NCI-H2107 treated with DMSO at 0.1 percent for 48 hours (cell line): ENCODE measurements around the gene HS3ST3A1.

ENCODE experiments used
- DNase-seq: peaks from one replicate; lab custom pipeline; 2025; ENCODE audit not compliant: unreplicated experiment; lab: John Stamatoyannopoulos, UW

HS3ST3A1 gene

DNA sequence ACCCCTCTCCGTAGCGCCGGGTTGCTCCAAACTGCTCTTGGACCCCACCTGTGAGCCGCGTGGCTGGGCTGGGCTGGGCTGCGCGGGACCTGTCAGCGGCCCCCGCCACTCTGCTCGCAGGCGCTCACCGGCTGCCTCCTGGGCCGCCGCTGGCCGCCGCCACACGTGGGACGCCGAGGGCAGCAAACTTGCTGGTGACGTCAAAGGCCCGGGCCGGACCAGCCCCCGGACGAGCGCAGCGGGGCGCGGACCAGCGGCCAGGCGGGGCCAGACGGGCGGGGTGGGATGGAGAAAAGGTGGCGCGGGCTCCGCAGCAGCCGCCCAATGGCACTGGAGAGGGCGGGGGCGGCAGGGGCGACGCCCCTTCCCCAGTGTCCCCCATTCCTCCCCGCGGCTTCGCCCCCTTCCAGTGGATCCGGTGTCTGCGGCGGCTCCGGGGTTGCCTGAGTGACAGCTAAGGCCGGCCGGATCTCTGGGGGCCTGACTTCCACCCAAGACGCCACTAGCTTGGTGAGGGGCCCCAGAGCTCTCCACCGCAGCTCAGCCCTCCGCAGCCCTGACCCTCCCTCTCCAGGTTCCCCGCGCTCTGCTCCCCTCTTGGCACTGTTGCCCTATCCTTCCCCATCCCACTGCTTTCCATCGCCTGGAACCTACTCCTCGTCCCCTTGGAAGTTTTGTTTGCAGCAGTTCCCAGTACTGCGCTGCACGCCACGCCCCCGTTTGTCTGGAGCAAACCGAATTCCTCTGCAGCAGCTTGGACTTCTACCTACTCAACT, at the start of gene HS3ST3A1:
HS3ST3A1 (minus strand) TSS at position 154 of the 776 bp plus-strand sequence. CDS start 800 bp downstream, outside the sequence.
- DNase-seq: no peak

DNA sequence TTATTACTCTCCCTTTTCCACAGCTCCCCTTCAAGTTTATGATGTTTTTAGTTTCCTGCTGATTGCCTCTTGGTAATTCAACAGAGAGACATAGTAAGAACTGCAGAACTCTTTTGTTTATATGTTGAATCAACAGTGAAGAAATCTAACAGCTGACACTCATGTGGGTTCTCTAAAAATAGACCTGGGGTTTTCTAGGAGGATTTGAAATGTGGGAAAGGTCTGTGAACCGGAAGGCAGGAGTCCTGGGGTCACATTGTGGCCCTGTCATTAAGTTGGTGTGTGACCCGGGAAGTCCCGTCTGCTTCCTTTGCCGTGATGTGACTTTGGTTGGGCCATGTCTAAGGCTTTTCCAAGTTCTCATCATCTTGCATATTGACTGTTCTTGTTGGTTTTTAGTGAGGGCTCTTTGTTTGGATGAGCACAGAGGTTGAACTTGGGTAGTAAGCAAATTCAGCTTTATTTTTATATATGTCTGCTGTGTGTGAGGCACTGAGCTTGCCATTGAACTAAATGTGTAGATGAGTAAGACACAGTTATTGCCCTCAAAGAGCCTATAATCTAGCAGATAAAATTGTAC, 48.5 kb upstream of the HS3ST3A1 start:
- DNase-seq: no peak

DNA sequence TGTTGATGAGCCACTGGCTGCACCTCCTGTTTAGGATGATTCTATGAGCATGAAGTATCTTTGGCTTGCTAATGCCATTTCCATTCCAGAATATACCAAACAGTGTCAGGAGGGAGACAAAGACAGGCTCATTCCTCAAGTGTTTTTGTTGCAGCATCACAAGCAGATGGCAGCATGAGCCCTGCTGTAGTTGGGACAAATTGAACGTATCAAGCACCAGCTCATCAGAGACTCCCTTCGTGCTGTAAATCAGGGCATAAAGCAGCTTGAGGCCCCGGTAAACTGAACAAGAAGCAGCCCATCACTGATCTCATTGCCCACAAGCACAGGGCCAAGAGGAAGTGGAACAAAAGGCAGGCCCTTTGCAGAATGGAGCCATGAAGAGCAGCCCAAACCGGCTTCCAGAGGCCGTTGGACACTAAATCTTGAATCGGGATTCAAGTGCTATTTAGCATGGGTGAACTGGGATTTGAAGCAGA, 45.9 kb upstream of the HS3ST3A1 start:
- DNase-seq: no peak

DNA sequence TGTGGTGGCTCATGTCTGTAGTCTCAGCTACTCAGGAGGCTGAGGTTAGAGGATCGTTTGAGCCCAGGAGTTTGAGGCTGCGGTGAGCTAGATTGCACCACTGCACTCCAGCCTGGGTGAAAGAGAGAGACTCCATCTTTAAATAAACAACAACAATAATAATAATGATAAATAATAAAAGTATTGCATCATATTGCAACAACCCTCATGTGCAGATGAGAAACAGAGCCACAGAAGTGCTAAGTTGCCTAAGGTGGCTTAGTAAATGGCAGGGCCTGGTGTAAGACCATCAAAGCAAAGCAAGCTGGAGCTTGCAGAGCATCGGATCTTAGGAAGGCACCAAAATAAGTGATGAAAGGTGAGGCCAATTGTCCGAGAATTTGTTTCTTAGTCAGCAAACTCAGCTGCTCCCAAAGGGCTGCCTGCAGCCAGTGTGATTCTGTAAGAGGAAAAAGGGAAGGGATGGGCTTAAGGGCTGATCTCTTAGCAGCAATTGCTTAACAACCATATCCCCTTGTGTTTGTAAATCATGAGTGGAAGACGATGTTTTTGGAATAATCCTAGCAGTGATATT, 45.3 kb upstream of the HS3ST3A1 start:
- DNase-seq: no peak

DNA sequence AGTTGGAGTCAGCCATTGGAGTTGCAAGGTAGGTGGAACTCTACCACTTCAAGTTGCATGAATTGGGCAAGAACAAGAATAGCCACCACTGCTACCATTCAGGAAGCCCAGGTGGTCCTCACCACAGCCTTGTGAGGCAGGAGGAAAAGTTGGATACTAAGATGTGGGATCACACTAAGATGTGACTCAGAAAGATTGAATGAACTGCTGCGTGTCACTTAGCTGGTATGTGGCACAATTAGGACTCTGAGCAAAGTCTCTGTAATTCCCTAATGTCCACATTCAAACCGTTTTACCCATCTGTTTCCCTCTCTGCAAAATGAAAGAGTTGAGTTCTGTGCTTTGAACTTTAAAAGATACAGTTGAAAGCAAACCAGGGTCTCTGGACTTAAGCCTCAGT, 44.7 kb upstream of the HS3ST3A1 start:
- no peak for DNase-seq

DNA sequence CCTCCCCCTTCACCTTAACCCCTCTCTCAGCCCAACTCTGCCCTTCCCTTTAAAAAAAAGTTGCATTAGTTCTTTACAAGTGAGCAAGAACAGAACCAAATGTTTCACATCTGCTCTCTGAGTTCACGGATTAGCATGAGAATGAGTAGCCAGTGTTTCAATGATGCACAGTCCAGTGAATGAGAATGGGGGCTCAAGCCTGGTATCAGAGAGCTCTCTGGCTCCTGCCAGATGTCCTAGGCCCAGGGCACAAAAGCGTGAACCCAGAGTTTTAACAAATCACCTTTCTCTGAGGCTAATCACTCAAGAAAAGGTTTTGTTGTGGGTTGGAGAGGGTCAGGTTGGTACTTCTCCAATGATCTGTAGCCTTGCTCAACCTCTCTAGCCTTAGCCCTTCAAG, 41.5 kb upstream of the HS3ST3A1 start:
- no peak for DNase-seq

DNA sequence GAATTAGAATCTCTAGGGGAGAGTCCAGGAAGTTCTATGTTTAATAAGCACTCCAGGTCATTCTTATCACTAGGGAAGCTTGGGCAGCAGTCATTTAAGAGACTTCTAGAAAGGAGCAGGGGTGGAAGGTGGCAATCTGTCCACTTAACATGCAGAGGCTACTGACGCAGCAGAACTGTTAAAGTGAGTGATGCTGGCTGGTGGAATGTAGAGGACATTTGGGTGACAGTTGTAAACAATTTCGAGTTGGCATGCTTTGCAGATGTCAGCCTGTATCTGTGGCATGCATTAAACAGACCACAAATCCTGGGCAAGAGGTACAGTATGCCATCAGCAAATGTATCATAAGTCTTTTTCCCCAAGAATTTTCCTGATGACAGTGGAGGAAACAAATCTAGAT, 40.5 kb upstream of the HS3ST3A1 start:
- DNase-seq: no peak

DNA sequence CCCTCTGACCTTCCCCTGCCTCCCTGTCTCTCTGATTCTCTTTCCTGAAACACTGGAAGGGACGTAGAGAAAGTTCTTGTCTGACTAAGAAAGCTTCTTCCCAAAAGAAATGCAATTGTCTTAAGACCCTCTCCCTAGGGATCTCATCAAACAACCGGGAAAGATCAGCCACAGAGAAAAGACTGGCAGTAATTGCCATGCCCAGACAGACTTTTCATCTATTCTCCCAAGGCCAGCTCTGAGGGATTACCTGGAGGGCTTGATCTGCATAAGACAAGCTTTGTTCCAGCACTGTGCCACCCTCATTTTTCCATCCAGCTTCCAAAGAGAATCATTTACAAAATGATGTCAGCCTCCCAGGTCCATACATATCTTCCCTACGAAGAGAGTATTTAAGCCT, 38.8 kb upstream of the HS3ST3A1 start:
- no peak for DNase-seq

DNA sequence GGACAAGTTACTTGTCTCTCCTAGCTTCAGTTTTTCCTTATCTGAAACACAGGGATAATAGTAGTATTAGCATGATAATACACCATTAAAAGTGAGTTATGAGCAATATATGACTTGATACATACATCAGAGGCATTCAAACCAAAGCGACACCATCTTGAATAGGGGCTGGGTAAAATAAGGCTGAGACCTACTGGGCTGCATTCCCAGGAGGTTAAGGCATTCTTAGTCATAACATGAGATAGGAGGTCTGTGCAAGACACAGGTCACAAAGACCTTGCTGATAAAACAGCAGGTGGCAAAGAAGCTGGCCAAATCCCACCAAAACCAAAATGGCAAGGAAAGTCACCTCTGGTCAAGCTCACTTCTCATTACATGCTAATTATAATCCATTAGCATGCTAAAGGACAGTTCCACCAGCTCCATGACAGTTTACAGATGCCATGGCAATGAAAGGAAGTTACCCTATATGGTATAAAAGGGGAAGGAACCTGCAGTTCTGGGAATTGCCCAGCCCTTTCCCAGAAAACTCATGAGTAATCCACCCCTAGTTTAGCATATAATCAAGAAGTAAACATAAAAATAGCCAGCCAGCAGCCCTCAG, 37.2 kb upstream of the HS3ST3A1 start:
- DNase-seq: no peak

DNA sequence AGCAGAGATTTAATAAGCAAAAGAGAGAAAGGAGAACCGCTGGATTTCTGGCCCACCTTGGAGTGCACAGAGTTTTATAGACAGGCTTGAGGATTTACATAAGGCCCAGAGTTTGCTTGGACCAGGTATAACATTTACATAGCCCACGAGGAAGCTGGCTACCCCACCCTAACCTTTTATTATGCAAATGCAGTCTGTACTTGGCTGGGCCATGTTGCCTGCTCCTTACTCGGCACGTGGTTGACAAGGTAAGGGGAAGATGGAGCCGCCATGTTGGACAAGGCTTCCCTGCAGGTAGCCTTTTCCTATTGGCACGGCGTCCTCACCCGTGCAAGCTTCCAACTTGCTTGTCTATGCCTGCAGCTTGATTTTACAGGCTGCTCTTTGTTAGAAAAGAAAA, 35.2 kb upstream of the HS3ST3A1 start:
- DNase-seq: no peak

DNA sequence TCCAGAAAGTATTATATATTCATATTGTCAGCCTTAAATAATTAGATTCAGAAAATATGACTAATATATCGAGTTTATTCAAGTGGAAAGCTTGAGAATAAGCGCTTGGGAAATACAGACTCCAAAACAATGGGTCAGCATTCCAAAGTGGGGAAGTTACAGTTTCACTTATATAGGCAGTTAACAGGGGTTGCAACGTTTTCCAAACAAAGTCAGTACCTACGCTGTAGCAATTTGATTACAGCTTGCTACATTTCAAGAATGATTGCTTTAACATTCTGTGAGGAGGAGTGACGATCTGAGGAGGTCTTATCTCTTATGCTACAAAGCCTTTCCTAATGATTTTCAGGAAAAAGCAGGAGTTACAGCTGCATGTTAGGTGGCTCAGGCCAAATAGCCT, 34.2 kb upstream of the HS3ST3A1 start:
- no peak for DNase-seq

DNA sequence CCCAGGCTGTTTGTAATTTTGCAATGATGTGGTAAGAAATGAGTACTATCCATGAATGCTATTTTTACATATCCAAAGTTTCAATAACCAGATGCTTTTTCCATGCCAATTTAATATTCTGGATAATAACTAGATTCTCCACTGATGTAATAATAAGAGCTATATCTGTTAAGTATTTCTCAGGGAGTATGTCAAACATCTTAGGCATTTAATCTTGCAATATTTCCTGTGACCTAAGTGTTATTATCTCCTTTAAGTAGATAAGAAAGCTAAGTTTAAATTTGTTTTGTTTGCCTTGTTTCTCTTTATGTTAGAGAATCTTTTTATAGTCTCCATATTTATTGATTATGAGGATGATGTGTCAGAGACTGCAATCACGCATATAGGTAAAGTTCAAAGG, 32.3 kb upstream of the HS3ST3A1 start:
- DNase-seq: no peak

DNA sequence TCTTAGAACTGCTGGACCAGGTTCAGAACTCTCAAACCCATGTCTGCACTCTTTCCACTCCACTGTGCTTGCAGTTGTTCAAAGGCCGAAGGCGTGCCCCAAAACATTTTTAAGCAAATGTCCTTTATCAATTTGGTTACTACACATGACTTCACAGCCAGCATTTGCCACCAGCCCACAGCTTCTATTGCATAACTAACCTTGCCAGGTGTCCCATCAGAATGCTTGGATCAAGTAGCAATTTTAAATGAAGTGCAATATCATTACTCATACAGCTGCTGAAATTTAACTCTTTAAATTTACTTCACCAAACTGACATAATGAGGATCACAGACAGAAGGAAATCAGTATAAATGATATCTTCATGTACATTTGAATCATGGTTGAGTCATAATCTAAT, 29.8 kb upstream of the HS3ST3A1 start:
- no peak for DNase-seq

DNA sequence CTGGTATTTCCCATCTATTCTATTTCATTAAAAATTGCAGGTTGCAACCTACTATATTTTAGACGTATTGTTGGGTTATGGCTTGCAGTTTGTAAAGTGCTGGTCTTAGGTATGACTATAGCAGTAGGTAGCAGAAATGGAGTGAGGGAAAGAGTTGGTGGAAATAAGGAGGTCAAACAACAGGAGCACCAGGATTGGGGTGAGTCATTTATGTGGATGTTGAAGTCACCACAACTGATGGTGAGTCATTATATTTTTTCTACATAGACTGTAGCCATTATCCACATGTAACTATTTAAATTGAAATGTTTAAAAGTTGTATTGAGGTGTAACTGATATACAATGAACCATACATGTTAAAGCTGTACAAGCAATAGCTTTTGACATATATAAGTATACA, 25.0 kb upstream of the HS3ST3A1 start:
- DNase-seq: no peak

DNA sequence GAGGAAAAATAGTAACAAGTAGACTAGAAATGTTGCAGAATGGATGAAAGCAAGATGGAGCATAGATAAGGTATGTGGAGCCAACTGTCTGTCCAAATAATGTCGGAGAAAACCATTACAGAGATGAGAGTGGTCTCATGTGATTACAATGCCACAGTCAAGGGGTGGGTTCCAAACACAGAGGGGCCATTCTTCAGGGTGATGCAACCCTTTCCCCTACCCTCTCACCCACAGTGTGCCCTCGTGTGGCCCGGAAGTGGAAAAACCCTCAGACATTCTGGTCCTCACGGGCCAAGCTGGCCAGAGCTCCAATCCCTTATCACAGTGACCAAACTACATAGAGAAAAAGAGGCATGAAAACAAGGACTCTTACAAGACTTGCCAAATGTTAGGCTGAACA, 17.7 kb upstream of the HS3ST3A1 start:
- DNase-seq: no peak

DNA sequence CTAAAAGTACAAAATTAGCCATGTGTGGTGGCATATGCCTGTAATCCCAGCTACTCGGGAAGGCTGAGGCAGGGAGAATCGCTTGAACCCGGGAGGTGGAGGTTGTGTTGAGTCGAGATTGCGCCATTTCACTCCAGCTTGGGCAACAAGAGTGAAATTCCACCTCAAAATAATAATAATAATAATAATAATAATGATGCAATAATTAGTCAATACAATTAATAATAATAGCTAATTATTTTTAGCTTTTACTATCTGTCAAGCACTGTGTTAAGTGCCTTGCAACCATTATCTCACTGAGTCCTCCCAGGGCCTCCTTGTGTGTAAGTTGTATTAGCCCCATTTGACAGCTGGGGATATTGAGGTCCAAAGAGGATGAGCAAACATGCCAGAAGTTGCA, 14.3 kb upstream of the HS3ST3A1 start:
- no peak for DNase-seq

DNA sequence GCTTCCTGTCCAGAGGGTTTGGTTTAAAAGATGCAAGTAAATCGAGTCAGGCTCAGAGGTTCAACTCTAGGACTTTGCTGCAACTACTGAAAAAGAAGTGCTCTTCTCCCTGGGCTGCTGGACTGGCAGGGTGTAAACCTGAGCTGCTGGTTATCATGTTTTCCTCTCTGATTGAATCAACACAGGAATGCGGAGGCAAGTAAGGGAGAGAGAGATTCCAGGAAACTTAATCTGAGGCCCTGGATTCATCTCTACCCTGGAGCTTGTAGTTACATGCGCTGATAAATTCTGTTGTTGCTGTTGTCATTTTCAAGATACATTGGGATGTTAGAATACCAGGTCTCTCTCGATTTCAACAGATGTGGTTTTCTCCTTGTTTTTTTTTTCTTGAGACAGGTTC, 8.2 kb upstream of the HS3ST3A1 start:
- DNase-seq: no peak

DNA sequence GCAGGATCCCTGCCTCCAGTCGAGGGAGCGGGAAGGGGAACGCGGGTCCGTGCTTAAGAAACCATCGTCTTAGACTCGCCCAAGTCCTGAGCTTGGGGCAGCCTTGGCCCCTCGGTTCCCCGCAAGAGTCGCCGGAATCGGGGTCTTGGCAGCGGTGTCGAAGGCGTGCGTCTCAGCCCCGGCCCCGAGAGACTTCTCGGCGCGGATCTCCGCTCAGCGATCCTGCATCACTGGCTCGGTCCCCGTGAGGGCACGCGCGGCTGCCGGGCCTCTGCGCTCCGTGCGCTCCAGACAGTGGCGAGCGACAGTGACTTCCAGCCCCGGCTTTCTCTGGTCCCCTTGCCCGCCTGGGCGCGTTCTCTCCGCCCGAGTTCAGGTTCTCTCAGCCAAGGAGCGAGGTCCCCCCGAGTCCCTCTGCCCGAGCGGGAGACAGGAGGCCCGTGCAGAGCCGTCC, 380 bp downstream of the HS3ST3A1 start:
- no peak for DNase-seq

DNA sequence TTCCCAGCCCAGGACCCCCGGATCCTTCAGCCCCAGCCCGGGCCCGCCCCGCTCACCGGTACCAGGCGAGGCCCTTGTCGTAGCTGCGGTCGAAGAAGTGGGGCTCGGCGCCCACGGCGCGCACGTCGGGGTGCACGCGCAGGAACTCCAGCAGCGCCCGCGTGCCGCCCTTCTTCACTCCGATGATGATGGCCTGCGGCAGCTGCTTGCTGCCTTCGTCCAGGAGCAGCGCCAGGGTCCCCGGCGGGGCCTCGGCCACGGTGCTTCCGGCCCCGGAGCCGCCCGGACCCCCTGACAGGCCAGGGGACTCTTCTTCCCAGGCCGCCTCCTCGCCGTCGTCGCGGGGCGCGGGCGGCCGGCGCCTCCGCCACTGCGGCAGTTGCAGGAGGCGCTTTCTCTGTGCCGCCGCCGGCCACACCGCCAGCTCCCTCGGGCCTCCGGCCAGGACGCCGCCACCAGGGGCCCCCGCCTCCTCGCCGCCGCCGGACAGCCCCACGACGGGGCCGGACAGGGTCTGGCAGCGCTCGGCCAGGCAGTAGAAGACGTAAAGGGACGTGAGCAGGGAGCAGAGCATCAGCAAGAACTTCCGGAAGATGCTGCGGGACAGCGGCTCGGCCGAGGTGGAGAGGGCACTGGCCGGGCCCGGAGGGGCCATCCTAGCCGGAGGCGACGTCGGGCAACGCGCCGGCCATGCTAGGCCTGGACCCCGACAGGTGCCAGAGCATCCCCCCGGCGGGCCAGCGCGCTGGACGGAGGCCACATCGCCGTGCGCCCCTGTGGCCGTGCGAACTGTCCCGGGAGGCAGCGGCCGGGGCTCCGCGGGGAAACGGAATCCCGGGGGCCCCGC, 1.0 kb downstream of the HS3ST3A1 start:
- no peak for DNase-seq

DNA sequence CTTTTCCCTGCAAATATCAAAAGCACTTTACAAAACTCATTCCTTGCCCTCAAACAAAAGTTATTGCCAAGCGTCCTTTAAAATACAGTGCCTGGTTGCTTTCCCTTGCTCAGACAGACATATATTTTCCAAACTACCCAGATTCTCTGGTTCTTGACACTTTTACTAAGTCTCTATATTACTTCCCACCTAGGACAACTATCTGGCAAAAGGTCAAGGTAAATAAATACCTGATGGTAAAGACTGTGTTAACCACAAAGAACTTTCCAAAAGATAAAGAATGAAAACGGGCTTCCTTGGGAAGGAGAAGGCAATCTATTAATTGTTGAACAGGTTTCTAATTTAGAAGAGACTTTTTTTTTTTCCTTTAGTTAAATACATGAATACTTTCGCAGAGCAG, 1.9 kb downstream of the HS3ST3A1 start:
- DNase-seq: no peak

DNA sequence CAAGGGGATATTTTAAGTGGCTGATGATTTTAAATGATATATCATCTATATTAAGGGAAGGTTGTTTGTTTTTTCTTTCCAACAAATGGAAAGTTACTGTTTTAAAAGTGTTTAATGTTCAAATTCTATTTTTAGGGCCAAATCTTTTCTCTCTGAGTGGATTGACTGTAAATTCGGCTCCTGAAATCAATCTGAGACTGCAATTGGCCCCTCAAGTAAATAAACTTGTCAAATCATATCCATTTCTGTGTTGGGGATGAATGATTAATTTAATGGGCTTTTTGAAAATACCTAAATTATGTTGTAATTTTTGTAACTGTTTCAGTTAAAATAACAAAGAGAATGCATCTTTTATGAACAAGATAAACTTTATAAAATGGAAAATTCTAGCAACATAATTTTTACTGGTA, 2.6 kb downstream of the HS3ST3A1 start:
- DNase-seq: no peak
